Right lobe of liver (tissue), 4 donors: ENCODE measurements around the gene FOLH1.
"Not testable (repeated sequence)": the region's sequence is repeated elsewhere in the genome, so short reads cannot be mapped to it uniquely, and the experiment has no call there.

Source experiments
- POLR2A ChIP-seq: fragments of 450-650 bp; IDR thresholded peaks from one replicate; pipeline ENCODE4 v1.6.1; 2017; ENCODE audit warnings: antibody characterized with exemption, mild to moderate bottlenecking
- TF ChIP-seq, protein P1 (sequence below), 4 donors: fragments of 200-600 bp in 3 of 4; fragments of 450-650 bp in 1 of 4; IDR thresholded peaks; one replicate each; pipeline versions ENCODE4 v1.5.1 to v1.8.0; 2016 to 2022; ENCODE audit warnings: antibody characterized with exemption in 4 of 4, mild to moderate bottlenecking in 2 of 4
- donor health status: DM: no; HTN: no; CAD: no.
- donor health status: DM: no; HTN: no; CAD: no.
- donor health status: DM: no; HTN: yes; CAD: no.

DNA sequence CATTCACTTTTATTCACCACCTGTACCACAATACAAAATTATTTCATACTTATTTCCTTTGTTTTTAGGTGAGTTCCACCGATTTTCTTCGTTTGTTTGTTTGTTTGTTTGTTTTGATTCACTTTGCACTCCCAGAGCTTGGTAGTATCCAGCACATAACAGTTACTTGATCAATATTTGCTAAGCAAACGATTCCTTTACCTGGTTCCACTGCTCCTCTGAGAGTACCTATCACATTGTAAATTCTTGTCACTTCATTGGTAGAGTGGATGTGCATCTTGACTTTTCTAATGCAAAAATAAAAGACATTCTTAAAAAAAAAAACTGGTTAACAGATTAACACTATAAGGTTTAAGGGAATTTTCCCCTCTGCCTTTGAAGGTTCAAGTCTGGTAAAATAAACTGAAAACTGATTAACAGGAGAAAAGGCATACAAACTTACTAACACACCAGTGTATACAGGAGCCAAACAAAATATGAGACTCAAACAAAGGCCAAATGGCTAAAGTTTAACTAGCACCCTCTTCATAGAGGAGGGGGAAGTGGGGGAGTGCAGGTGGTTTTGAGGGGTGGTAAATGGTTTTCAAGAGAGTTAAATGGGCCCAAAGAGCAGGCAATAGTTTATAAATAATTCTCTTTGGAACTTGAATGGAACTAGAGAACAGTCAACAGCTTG is 33.6 kb downstream of the FOLH1 start:
- not testable (repeated sequence) for TF ChIP-seq POLR2A
- TF ChIP-seq, protein P1, sequence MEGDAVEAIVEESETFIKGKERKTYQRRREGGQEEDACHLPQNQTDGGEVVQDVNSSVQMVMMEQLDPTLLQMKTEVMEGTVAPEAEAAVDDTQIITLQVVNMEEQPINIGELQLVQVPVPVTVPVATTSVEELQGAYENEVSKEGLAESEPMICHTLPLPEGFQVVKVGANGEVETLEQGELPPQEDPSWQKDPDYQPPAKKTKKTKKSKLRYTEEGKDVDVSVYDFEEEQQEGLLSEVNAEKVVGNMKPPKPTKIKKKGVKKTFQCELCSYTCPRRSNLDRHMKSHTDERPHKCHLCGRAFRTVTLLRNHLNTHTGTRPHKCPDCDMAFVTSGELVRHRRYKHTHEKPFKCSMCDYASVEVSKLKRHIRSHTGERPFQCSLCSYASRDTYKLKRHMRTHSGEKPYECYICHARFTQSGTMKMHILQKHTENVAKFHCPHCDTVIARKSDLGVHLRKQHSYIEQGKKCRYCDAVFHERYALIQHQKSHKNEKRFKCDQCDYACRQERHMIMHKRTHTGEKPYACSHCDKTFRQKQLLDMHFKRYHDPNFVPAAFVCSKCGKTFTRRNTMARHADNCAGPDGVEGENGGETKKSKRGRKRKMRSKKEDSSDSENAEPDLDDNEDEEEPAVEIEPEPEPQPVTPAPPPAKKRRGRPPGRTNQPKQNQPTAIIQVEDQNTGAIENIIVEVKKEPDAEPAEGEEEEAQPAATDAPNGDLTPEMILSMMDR (IDR thresholded peaks at IDR 0.05), result not testable (repeated sequence)
